Subcutaneous adipose tissue (tissue), 4 donors: ENCODE measurements around the gene SCUBE2. TPM values are rescaled to one million over a fixed set of nuclear protein-coding genes. Genes with fewer than 3 reads are reported as not detected.

Experiments used
- total RNA-seq, 4 donors: library from RNA; depleted of rRNA; stranded (reverse); fragments of >200 nt; gene quantifications; one replicate each; pipeline ENCODE4 v1.1.0, GENCODE V29; 2016
- TF ChIP-seq, protein P1 (sequence below): fragments of 450-650 bp; IDR thresholded peaks from one replicate; pipeline ENCODE4 v1.5.1; 2016; ENCODE audit warnings: low read depth, mild to moderate bottlenecking, control low read depth, antibody characterized with exemption, moderate library complexity

The SCUBE2 gene
- total RNA-seq, 4 donors from 2014 or later: 16.6 to 55.2 (median 31.9) TPM

DNA sequence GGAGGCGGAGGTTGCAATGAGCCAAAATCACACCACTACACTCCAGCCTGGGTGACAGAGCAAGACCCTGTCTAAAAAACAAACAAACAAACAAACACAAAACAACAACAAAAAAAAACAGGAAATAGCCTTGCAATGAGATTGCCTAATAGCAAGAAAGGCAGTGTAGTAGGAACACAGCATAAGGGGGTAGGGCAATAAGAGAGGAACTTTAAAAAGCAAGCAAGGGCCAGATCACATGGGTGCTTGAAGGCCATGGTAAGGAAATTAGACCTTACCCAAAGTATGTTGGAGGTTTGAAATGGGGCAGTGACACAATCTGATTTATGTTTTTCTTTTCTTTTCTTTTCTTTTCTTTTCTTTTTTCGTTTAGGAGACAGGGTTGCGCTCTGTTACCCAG, 52.9 kb downstream of the SCUBE2 start:
- TF ChIP-seq, protein P1, sequence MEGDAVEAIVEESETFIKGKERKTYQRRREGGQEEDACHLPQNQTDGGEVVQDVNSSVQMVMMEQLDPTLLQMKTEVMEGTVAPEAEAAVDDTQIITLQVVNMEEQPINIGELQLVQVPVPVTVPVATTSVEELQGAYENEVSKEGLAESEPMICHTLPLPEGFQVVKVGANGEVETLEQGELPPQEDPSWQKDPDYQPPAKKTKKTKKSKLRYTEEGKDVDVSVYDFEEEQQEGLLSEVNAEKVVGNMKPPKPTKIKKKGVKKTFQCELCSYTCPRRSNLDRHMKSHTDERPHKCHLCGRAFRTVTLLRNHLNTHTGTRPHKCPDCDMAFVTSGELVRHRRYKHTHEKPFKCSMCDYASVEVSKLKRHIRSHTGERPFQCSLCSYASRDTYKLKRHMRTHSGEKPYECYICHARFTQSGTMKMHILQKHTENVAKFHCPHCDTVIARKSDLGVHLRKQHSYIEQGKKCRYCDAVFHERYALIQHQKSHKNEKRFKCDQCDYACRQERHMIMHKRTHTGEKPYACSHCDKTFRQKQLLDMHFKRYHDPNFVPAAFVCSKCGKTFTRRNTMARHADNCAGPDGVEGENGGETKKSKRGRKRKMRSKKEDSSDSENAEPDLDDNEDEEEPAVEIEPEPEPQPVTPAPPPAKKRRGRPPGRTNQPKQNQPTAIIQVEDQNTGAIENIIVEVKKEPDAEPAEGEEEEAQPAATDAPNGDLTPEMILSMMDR: no peak

DNA sequence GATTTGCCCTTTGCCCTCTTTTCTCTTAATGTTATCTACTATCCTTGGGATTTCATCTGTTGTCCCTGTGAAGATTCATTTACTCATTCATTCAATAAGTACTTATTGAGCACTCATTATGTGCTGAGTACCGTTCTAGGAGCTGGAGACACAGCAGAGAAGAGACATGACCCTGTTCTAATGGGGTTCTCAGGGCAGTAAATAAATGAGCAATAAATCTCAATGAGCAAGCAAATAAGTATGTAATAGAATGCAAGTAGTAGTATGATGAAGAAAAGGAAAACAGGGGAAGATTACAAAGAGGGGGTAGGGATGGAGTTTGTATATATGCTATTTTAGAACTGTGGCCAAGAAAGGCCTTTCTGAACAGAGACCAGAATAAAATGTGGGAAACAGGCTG, 53.4 kb downstream of the SCUBE2 start:
- TF ChIP-seq, protein P1: no peak

DNA sequence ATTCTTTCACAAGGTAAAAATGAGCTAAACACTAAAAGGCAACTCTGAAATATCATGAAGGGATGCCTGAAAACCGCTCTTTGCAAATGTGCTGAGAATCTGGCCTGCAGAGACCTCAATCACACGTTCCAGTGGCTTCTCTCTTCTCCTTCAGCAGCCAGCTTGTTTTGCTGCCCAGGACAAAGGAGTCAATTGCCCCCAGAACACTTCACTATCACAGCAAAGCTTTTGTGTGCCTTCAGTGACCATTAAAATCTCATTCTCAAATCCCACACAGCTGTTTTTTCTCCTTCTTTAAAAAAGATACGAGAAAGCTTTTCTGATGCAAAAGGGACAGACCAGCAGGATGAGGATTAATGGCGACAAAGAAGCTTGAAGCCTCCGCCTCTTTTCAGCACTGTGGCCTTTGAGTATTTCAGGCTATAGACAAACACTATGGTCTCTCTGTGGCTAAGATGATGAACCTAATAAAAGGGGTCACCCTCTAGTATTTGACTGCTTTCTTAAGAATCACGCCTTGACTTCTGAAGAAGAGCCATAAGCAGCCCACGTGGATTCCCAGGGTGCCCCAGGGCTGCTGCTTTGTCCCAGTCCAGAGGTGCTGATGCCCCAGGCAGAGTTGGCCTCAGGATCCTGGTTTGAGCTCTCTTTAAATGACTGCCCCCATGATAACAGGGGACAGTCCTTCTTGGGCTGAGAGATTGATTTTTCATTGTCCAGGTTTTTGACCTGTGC, 54.2 kb downstream of the SCUBE2 start:
- TF ChIP-seq, protein P1: no peak

DNA sequence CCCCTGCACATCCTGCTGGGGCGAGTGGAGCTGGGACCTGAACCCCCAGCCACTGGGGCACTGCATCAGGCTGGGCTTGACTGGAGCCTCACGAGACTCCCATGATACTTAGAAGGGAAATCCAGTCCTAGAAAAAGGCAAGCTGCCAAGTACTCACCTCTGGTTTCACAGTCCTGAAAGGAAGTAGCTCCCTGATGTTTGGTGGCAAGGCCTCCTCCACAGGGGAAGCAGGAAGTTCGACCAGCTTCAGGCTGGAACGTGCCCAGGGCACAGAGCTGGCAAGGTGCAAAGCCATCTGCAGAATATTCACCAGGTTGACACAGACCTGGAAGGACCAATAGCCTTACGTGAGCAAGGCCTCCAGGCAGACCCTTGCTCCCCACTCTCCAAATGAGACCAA, 60.8 kb downstream of the SCUBE2 start:
- TF ChIP-seq, protein P1: no peak

DNA sequence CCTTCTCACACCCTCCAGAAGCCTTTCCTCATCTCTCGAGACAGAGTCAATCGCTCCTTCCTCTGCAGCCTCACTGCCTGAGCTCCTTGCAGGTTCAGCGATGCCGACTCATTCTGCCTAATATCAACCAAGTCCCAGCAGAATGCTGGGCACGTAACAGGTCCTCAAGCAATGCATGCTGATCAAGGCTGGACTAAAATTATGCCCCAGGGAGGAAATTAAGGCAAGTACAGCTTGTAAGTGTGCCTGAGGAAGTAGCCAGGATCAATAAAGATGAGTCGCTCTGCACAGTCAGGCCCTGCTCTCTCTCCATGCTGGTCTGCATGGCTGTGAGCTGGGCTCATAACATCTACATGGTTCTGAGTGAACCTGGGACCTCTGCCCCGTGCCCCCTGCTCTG, 62.0 kb downstream of the SCUBE2 start:
- TF ChIP-seq, protein P1: no peak

DNA sequence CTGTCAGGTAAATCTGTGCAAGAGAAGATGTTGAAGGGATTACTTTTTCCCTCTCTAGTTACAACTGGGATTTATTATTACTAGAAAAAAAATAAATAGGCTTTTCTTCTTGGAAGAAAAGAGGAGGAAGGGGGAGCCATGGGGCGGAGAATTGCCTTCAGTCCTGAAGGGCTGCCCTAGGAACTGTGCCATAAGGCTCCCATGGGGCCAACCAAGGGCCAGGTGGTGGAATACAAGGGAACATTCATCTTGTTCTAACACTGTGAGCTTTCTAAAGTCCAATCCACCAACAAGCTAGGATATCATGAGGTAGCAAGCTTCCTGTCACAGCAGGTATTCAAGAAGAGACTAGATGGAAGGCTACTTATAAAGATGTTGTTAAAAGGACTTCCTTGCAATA, 62.8 kb downstream of the SCUBE2 start:
- TF ChIP-seq, protein P1: no peak

DNA sequence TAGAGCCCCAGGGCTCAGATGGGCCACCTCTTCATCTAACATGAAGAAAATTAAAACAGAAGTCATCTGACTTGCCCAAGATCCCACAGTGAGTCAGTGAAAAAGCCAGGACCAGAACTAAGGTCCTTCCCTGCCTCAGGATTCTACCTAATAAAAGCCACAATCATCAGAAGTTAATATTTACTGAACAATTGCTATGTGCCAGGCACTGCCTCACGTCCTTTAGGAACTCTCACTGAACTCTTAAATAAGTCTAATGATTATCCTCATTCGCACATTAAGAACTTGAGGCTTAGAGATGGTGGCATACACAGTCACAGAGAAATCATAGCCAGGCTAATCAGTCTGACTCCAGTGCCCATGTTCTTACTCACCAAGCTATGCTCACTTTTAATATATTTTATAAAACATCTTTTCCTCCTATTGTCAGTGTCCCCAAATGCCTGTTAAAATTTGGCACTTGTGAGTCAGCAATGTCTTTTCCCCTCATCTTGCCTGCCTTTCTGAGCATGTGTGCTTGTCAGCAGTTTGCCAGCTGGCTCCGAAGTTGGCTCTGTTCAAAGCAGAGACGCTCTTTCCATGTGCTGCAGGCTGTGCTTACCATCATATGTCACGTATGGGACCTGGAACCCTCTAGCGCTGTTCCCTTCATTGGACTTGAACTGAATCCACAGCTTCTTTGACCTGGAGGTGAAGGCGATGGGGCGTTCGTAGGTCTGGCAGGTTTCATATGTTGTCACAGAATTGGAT, 66.1 kb downstream of the SCUBE2 start:
- TF ChIP-seq, protein P1: no peak
